HepG2 (cell line): Measurements from ENCODE around the gene PRR12. TPM values are rescaled to one million over a fixed set of nuclear protein-coding genes. Genes with fewer than 3 reads are reported as not detected.

Experiments
- AHR ChIP-seq: IDR thresholded peaks from 2 replicates; pipeline ENCODE4 v1.6.1; 2018; ENCODE audit warnings: missing genetic modification reagents, missing compliant biosample characterization
- ATF7 ChIP-seq, 2 experiments: fragments of 450-650 bp in 1 of 2; sonication (generic) in 1 of 2; formaldehyde crosslinking in 1 of 2; IDR thresholded peaks; 2 replicates each; pipeline versions ENCODE4 v1.4.0 to v1.6.1; 2016 to 2020; ENCODE audit warnings: antibody characterized with exemption in 1 of 2, mild to moderate bottlenecking in 1 of 2, missing genetic modification reagents in 1 of 2
- CREB1 ChIP-seq, 2 experiments: fragments of 450-650 bp in 1 of 2; IDR thresholded peaks; 2 replicates each; pipeline ENCODE4 v1.6.1; 2016 to 2017; ENCODE audit warnings: control low read depth in 1 of 2, mild to moderate bottlenecking in 1 of 2, missing compliant biosample characterization in 1 of 2, missing genetic modification characterization in 1 of 2
- HES4 ChIP-seq: sonication (generic); formaldehyde crosslinking; IDR thresholded peaks from 2 replicates; pipeline ENCODE4 v1.9.0; 2021; ENCODE audit warnings: mild to moderate bottlenecking, missing genetic modification reagents, borderline replicate concordance
- IKZF4 ChIP-seq: sonication (generic); formaldehyde crosslinking; IDR thresholded peaks from 2 replicates; pipeline ENCODE4 v1.5.1; 2020; ENCODE audit warnings: borderline replicate concordance, mild to moderate bottlenecking, low read depth, missing genetic modification reagents; ENCODE audit errors: not compliant biosample characterization
- NAIF1 ChIP-seq: sonication (generic); formaldehyde crosslinking; IDR thresholded peaks from 2 replicates; pipeline ENCODE4 v1.5.0; 2020; ENCODE audit warnings: mild to moderate bottlenecking, missing genetic modification reagents, borderline replicate concordance
- PHF21A ChIP-seq: sonication (generic); formaldehyde crosslinking; IDR thresholded peaks from 2 replicates; pipeline ENCODE4 v1.5.0; 2020; ENCODE audit warnings: mild to moderate bottlenecking, missing genetic modification reagents
- POGZ ChIP-seq: sonication (generic); formaldehyde crosslinking; IDR thresholded peaks from 2 replicates; pipeline ENCODE4 v1.4.0; 2020; ENCODE audit warnings: mild to moderate bottlenecking, missing genetic modification reagents
- PTBP1 ChIP-seq: fragments of 200-400 bp; formaldehyde crosslinking; IDR thresholded peaks from 2 replicates; pipeline ENCODE4 v1.6.1; 2018; ENCODE audit warnings: low read length, low read depth; ENCODE audit not compliant: poor library complexity, severe bottlenecking
- RBM22 ChIP-seq: fragments of 200-400 bp; formaldehyde crosslinking; optimal IDR thresholded peaks from 2 replicates; pipeline ENCODE3; 2017; ENCODE audit warnings: mild to moderate bottlenecking, low read length, moderate library complexity
- RORA ChIP-seq: sonication (generic); formaldehyde crosslinking; IDR thresholded peaks from 2 replicates; pipeline ENCODE4 v1.5.0; 2020; ENCODE audit warnings: mild to moderate bottlenecking, missing genetic modification reagents, moderate library complexity
- SMAD3 ChIP-seq: sonication (generic); formaldehyde crosslinking; IDR thresholded peaks from 2 replicates; pipeline ENCODE4 v1.4.0; 2020; ENCODE audit warnings: missing genetic modification reagents
- SNAI1 ChIP-seq: sonication (generic); formaldehyde crosslinking; IDR thresholded peaks from 2 replicates; pipeline ENCODE4 v1.5.0; 2020; ENCODE audit warnings: mild to moderate bottlenecking, missing genetic modification reagents, borderline replicate concordance
- SOX13 ChIP-seq, 3 experiments: fragments of 450-650 bp in 1 of 3; sonication (generic) in 1 of 3; formaldehyde crosslinking in 1 of 3; IDR thresholded peaks in 2 of 3; conservative IDR thresholded peaks in 1 of 3; 2 replicates each; pipeline versions ENCODE4 v1.5.0 to v1.6.1; 2016 to 2020; ENCODE audit warnings: antibody characterized with exemption in 1 of 3, mild to moderate bottlenecking in 1 of 3, missing compliant biosample characterization in 1 of 3, missing genetic modification reagents in 1 of 3, moderate library complexity in 1 of 3
- SUZ12 ChIP-seq: fragments of 150-350 bp; IDR thresholded peaks from 2 replicates; pipeline ENCODE4 v1.6.1; 2014; ENCODE audit warnings: low read depth, low read length
- ZNF12 ChIP-seq: sonication (generic); formaldehyde crosslinking; IDR thresholded peaks from 2 replicates; pipeline ENCODE4 v1.5.0; 2020; ENCODE audit warnings: missing genetic modification reagents
- ZNF205 ChIP-seq: IDR thresholded peaks from 2 replicates; pipeline ENCODE4 v1.6.1; 2018; ENCODE audit warnings: missing biosample characterization, missing genetic modification reagents
- ZNF619 ChIP-seq: sonication (generic); formaldehyde crosslinking; IDR thresholded peaks from 2 replicates; pipeline ENCODE4 v1.4.0; 2020; ENCODE audit warnings: mild to moderate bottlenecking, missing genetic modification reagents
- polyA plus RNA-seq, 8 experiments: library from polyadenylated mRNA; depleted of rRNA in 3 of 8; stranded (reverse) in 7 of 8; unstranded in 1 of 8; fragments of >200 nt; fragmentation: Illumina TruSeq in 4 of 8; extraction: Trizol in 4 of 8; gene quantifications; 2 replicates each; pipeline versions ENCODE4 v1.2.1 to v1.2.3, GENCODE V29; 2011 to 2016; ENCODE audit warnings: low read depth in 4 of 8, missing spikeins in 1 of 8, mixed read lengths in 1 of 8; ENCODE audit not compliant: insufficient read depth in 1 of 8
- total RNA-seq, 5 experiments: library from RNA; depleted of rRNA; stranded (reverse); fragments of >200 nt; fragmentation: Illumina TruSeq; extraction: Trizol; gene quantifications; 2 replicates each; pipeline ENCODE4 v1.2.3, GENCODE V29; 2016; ENCODE audit warnings: low read depth in 1 of 5
- TF ChIP-seq, protein P1 (sequence below): sonication (generic); formaldehyde crosslinking; IDR thresholded peaks from 2 replicates; pipeline ENCODE4 v1.5.0; 2020; ENCODE audit warnings: mild to moderate bottlenecking, missing genetic modification reagents
- TF ChIP-seq, protein P2 (sequence below): sonication (generic); formaldehyde crosslinking; IDR thresholded peaks from 2 replicates; pipeline ENCODE4 v1.8.1; 2023; ENCODE audit warnings: mild to moderate bottlenecking, missing genetic modification reagents, borderline replicate concordance
- TF ChIP-seq, protein P3 (sequence below): sonication (generic); formaldehyde crosslinking; conservative IDR thresholded peaks from 2 replicates; pipeline ENCODE4 v1.8.0; 2022; ENCODE audit warnings: low read depth, missing genetic modification reagents
- TF ChIP-seq, protein P4 (sequence below): sonication (generic); formaldehyde crosslinking; IDR thresholded peaks from 2 replicates; pipeline ENCODE4 v1.5.0; 2020; ENCODE audit warnings: missing genetic modification reagents
- TF ChIP-seq, protein P5 (sequence below): IDR thresholded peaks from 2 replicates; pipeline ENCODE4 v1.6.1; 2016; ENCODE audit warnings: missing compliant biosample characterization, missing genetic modification reagents, borderline replicate concordance

PRR12 gene
- total and polyA plus RNA-seq, 2 of the 13 experiments (the other 11 are each of a cell fraction or from before 2014, with no cell fraction given): 0.62 to 1.5 TPM

DNA sequence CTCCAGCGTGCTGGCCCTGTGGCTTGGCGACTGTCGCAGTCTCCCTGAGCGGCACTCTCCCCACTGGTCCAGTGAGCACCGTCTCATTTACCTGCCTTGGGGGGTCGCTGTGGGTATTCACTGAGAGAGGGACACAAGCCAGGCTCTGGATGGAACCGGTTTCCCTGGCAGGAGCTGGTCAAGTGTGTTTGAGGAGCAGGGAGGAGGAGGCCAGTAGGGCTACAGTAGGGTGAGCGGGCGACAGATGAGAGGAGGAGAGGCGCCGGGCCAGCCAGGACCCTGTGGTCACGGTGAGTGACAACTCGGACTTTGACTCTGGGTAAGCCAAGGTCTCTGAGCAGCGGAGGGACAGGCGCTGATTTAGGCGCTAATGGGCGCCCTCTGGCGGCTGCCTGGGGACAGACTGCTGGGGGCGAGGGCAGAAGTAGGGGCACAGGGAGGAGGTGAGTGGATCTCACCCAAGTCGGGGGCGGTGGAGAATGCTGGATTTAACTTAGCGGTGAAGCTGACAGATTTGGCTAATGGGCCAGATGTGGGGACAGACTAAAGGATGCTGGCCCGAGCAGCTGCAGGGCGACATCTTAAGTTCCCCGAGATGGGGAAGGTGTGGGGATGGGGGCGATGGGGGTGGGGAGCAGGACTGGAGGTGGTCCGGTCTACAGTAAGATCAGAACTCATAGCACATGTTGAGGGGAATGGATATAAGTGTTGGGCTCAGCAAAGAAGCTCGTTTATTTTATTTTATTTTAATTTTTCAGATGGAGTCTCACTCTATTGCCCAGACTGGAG is 81.3 kb downstream of the PRR12 start (continued):
- TF ChIP-seq ZNF619 (CRISPR knock-in tag) (no peak), HES4 (CRISPR knock-in tag) (no peak), ZNF12 (no peak), SOX13 (IDR thresholded peaks at IDR 0.05) (no peak), SOX13 (CRISPR knock-in tag; conservative IDR thresholded peaks at IDR 0.05 in 1 of 2, IDR thresholded peaks at IDR 0.05 in 1 of 2) (no peak), RBM22 (no peak), CREB1 (IDR thresholded peaks at IDR 0.05) (no peak), CREB1 (CRISPR knock-in tag; IDR thresholded peaks at IDR 0.05) (no peak), PTBP1 (peak; percentile 66), PHF21A (CRISPR knock-in tag) (peak; percentile 46; the same call in 1 of the 2 replicates), SNAI1 (CRISPR knock-in tag) (no peak), ATF7 (IDR thresholded peaks at IDR 0.05) (no peak), ATF7 (CRISPR knock-in tag; IDR thresholded peaks at IDR 0.05) (no peak), POGZ (CRISPR knock-in tag) (peak; percentile 72), NAIF1 (CRISPR knock-in tag) (no peak), SUZ12 (no peak), AHR (CRISPR knock-in tag) (no peak), IKZF4 (CRISPR knock-in tag) (no peak), ZNF205 (CRISPR knock-in tag) (peak; percentile 85), RORA (CRISPR knock-in tag) (no peak), SMAD3 (CRISPR knock-in tag) (peak; percentile 71; the same call in 1 of the 2 replicates)
- TF ChIP-seq, protein P1, sequence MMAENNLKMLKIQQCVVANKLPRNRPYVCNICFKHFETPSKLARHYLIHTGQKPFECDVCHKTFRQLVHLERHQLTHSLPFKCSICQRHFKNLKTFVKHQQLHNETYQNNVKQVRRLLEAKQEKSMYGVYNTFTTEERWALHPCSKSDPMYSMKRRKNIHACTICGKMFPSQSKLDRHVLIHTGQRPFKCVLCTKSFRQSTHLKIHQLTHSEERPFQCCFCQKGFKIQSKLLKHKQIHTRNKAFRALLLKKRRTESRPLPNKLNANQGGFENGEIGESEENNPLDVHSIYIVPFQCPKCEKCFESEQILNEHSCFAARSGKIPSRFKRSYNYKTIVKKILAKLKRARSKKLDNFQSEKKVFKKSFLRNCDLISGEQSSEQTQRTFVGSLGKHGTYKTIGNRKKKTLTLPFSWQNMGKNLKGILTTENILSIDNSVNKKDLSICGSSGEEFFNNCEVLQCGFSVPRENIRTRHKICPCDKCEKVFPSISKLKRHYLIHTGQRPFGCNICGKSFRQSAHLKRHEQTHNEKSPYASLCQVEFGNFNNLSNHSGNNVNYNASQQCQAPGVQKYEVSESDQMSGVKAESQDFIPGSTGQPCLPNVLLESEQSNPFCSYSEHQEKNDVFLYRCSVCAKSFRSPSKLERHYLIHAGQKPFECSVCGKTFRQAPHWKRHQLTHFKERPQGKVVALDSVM (CRISPR knock-in tag): no peak
- TF ChIP-seq, protein P2, sequence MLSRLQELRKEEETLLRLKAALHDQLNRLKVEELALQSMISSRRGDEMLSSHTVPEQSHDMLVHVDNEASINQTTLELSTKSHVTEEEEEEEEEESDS (CRISPR knock-in tag): no peak
- TF ChIP-seq, protein P3, sequence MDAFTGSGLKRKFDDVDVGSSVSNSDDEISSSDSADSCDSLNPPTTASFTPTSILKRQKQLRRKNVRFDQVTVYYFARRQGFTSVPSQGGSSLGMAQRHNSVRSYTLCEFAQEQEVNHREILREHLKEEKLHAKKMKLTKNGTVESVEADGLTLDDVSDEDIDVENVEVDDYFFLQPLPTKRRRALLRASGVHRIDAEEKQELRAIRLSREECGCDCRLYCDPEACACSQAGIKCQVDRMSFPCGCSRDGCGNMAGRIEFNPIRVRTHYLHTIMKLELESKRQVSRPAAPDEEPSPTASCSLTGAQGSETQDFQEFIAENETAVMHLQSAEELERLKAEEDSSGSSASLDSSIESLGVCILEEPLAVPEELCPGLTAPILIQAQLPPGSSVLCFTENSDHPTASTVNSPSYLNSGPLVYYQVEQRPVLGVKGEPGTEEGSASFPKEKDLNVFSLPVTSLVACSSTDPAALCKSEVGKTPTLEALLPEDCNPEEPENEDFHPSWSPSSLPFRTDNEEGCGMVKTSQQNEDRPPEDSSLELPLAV (CRISPR knock-in tag): no peak
- TF ChIP-seq, protein P4, sequence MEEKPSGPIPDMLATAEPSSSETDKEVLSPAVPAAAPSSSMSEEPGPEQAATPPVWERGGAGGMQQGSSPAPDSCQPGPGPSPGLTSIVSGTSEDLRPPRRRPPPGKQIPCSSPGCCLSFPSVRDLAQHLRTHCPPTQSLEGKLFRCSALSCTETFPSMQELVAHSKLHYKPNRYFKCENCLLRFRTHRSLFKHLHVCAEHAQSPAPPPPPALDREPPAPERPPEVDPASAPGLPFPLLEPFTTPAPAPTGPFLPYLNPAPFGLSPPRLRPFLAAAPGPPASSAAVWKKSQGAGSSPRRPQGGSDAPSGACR: 0 out of 2 replicates have a peak, but pooled peaks have one; percentile 51
- TF ChIP-seq, protein P5, sequence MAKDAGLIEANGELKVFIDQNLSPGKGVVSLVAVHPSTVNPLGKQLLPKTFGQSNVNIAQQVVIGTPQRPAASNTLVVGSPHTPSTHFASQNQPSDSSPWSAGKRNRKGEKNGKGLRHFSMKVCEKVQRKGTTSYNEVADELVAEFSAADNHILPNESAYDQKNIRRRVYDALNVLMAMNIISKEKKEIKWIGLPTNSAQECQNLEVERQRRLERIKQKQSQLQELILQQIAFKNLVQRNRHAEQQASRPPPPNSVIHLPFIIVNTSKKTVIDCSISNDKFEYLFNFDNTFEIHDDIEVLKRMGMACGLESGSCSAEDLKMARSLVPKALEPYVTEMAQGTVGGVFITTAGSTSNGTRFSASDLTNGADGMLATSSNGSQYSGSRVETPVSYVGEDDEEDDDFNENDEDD (CRISPR knock-in tag): peak; percentile 41; the same call in 1 of the 2 replicates
